Natural killer cell (primary cell): Measurements from ENCODE around the gene ERBB2. TPM values are rescaled to one million over a fixed set of nuclear protein-coding genes. Genes with fewer than 3 reads are reported as not detected.

ENCODE experiments used
- ATAC-seq, 3 donors: fragments of 150-1000 bp in 2 of 3; fragments of 200-7000 bp in 1 of 3; cut with Tn5 transposase; 1 replicate in 1 of 3; 2 replicates in 2 of 3; pipeline ENCODE4 v1.10.0; 2021; ENCODE audit warnings: mild to moderate bottlenecking in 2 of 3, moderate library complexity in 2 of 3
- DNase-seq, 2 donors: peaks; one replicate each; pipeline versions ENCODE4 v3.0.0 to v3.0.0-alpha.2; 2013 to 2021; ENCODE audit warnings: mixed read lengths in 1 of 2
- H3K27ac ChIP-seq: one replicate; pipeline ENCODE4 v1.5.1; 2013; ENCODE audit warnings: mild to moderate bottlenecking, low read length
- H3K27me3 ChIP-seq: one replicate; pipeline ENCODE4 v1.6.1; 2013; ENCODE audit warnings: low read length; ENCODE audit not compliant: control insufficient read depth, insufficient read depth
- H3K36me3 ChIP-seq: one replicate; pipeline ENCODE4 v1.6.1; 2013; ENCODE audit warnings: low read length; ENCODE audit not compliant: control insufficient read depth, insufficient read depth
- H3K4me1 ChIP-seq: one replicate; pipeline ENCODE4 v1.6.1; 2013; ENCODE audit warnings: low read length; ENCODE audit not compliant: control insufficient read depth, insufficient read depth
- H3K4me3 ChIP-seq: one replicate; pipeline ENCODE4 v1.5.1; 2013; ENCODE audit warnings: low read length
- H3K9me3 ChIP-seq: one replicate; pipeline ENCODE4 v1.6.1; 2013; ENCODE audit warnings: low read length; ENCODE audit not compliant: control insufficient read depth, insufficient read depth
- H3K27ac Mint-ChIP-seq, 2 donors: one replicate each; pipeline ENCODE4 v1.8.0; 2022; ENCODE audit warnings: mild to moderate bottlenecking in 2 of 2, mixed read lengths in 2 of 2, moderate library complexity in 1 of 2
- H3K27me3 Mint-ChIP-seq, 2 donors: one replicate each; pipeline ENCODE4 v1.8.0; 2022; ENCODE audit warnings: low read depth in 2 of 2, mixed read lengths in 2 of 2
- H3K36me3 Mint-ChIP-seq: one replicate; pipeline ENCODE4 v1.8.0; 2022; ENCODE audit warnings: mixed read lengths
- H3K4me1 Mint-ChIP-seq, 2 donors: one replicate each; pipeline ENCODE4 v1.8.0; 2022; ENCODE audit warnings: mixed read lengths in 2 of 2
- H3K4me3 Mint-ChIP-seq: one replicate; pipeline ENCODE4 v1.8.0; 2022; ENCODE audit warnings: mild to moderate bottlenecking, moderate library complexity, mixed read lengths
- H3K9me3 Mint-ChIP-seq, 2 donors: one replicate each; pipeline ENCODE4 v1.8.0; 2022; ENCODE audit warnings: mixed read lengths in 2 of 2
- WGBS: methylation state at CpG from one replicate; pipeline ENCODE4 v1.1.7; 2013; ENCODE audit warnings: missing lambda C conversion rate; ENCODE audit not compliant: insufficient coverage; 5-methylcytosine and 5-hydroxymethylcytosine counted together
- intact Hi-C: fragments of 100-400 bp; cut with micrococcal nuclease; formaldehyde crosslinking; loops from one replicate; pipeline ENCODE4 v1.14.2; 2022
- total RNA-seq, 4 donors: library from RNA; stranded (reverse); fragments of 120-200 nt in 1 of 4; gene quantifications; one replicate each; pipeline versions ENCODE4 v1.2.3 to v1.2.4, GENCODE V29; 2013 to 2022
- TF ChIP-seq, protein P1 (sequence below): fragments of 200-600 bp; IDR thresholded peaks from one replicate; pipeline ENCODE4 v1.8.0; 2022; ENCODE audit warnings: antibody characterized with exemption

The ERBB2 gene
- total RNA-seq, 3 donors from 2014 or later (not counting 1 experiment from before 2014, with no cell fraction given) = 77.6 to 115 (median 82.1) TPM

DNA sequence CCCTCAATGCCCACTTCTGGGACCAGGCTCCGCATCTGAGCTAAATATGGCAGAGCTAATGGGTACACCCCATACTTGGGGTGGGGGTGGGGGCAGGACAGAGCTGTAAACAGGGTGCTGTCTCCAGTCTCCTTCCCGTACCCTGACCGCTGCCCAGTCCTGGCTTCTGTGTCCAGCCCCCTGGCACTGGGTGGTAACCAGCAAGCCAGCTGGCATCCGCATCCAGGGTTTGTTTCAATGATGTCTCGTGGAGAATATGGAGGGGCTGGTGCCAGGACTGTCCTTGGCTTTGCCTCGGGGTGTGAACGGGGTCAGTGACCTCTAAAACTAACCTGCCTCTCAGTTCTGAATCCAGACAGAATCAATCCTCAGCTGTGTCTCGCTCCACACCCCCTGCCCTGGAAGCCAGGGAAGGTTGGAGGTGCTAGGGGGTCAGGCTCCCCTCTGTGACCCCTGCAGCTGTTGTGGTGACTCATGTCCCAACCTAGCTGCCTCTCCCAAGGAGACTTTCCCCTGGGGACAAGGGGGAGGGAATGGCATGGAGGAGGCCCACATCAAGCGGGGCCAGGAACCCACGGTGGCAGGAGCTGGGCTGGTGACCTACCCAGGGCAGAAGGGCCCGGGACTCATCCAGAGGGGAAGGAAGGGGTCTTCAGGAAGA lies 33.1 kb upstream of the ERBB2 start:
- peak overlapping the region in 1 of 2 donors; percentile 44 for H3K27ac Mint-ChIP-seq
- no peaks in the 10 kb centered on the region for H3K36me3 Mint-ChIP-seq
- intact Hi-C loops = loop anchor here (5.0 kb wide), 1 partner anchor 44 kb away; no protein-coding TSS in a partner anchor
- DNase-seq (no peak), ATAC-seq (no peak)
- H3K27ac ChIP-seq = no peak overlapping the region
- H3K9me3 ChIP-seq = no peaks in the 10 kb centered on the region
- peak overlapping the region; percentile 84 for H3K4me3 Mint-ChIP-seq
- TF ChIP-seq, protein P1, sequence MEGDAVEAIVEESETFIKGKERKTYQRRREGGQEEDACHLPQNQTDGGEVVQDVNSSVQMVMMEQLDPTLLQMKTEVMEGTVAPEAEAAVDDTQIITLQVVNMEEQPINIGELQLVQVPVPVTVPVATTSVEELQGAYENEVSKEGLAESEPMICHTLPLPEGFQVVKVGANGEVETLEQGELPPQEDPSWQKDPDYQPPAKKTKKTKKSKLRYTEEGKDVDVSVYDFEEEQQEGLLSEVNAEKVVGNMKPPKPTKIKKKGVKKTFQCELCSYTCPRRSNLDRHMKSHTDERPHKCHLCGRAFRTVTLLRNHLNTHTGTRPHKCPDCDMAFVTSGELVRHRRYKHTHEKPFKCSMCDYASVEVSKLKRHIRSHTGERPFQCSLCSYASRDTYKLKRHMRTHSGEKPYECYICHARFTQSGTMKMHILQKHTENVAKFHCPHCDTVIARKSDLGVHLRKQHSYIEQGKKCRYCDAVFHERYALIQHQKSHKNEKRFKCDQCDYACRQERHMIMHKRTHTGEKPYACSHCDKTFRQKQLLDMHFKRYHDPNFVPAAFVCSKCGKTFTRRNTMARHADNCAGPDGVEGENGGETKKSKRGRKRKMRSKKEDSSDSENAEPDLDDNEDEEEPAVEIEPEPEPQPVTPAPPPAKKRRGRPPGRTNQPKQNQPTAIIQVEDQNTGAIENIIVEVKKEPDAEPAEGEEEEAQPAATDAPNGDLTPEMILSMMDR = no peak
- H3K4me1 Mint-ChIP-seq = peaks cover 7 to 24% of the 10 kb centered on the region in 2 donors
- H3K36me3 ChIP-seq = peaks cover 13% of the 10 kb centered on the region
- WGBS = 70% methylated on average over 11 of the region's 11 CpGs
- no peak overlapping the region for H3K4me3 ChIP-seq
- H3K9me3 Mint-ChIP-seq = no peaks in the 10 kb centered on the region
- no peaks in the 10 kb centered on the region for H3K27me3 Mint-ChIP-seq
- H3K4me1 ChIP-seq = peaks cover 23% of the 10 kb centered on the region
- peaks cover 5% of the 10 kb centered on the region for H3K27me3 ChIP-seq

GRCh38 chr17:39667262-39667944 lies 32.5 kb upstream of the ERBB2 start:
- no peaks in the 10 kb centered on the region for H3K36me3 Mint-ChIP-seq
- Histone ChIP-seq H3K27ac (no peak overlapping the region), H3K4me1 (peaks cover 23% of the 10 kb centered on the region), H3K27me3 (peaks cover 5% of the 10 kb centered on the region), H3K9me3 (no peaks in the 10 kb centered on the region), H3K4me3 (peak overlapping the region; percentile 23), H3K36me3 (peaks cover 7% of the 10 kb centered on the region)
- ATAC-seq (peak; percentile 38 to 57 (median 47)), DNase-seq (peak; percentile 27 to 40)
- H3K4me3 Mint-ChIP-seq = peak overlapping the region; percentile 84
- 11% methylated on average over 49 of the region's 49 CpGs for WGBS
- TF ChIP-seq, protein P1 = no peak
- peak overlapping the region in 1 of 2 donors; percentile 44 for H3K27ac Mint-ChIP-seq
- H3K4me1 Mint-ChIP-seq = peaks cover 7 to 31% of the 10 kb centered on the region in 2 donors
- intact Hi-C loops = loop anchor here (5.0 kb wide), 1 partner anchor 45 kb away; no protein-coding TSS in a partner anchor
- H3K27me3 Mint-ChIP-seq = no peaks in the 10 kb centered on the region
- no peaks in the 10 kb centered on the region for H3K9me3 Mint-ChIP-seq

- no peaks in the 10 kb centered on the region for H3K36me3 Mint-ChIP-seq
- no peaks in the 10 kb centered on the region for H3K27me3 Mint-ChIP-seq
- TF ChIP-seq, protein P1 = peak; percentile 70
- Histone ChIP-seq H3K36me3 (no peaks in the 10 kb centered on the region), H3K9me3 (no peaks in the 10 kb centered on the region), H3K27me3 (peaks cover 5% of the 10 kb centered on the region), H3K27ac (no peak within 1 kb of the TSS), H3K4me1 (peaks cover 23% of the 10 kb centered on the region), H3K4me3 (peak within 1 kb of the TSS; percentile 23)
- H3K4me1 Mint-ChIP-seq = peaks cover 7 to 31% of the 10 kb centered on the region in 2 donors
- DNase-seq (peak; percentile 63 to 86), ATAC-seq (peak; percentile 76 to 87 (median 83))
- WGBS = under 1% methylated on average over 85 of the region's 85 CpGs
- intact Hi-C loops = loop anchor here (5.0 kb wide), 1 partner anchor 46 kb away; no protein-coding TSS in a partner anchor
- H3K9me3 Mint-ChIP-seq = no peaks in the 10 kb centered on the region
- H3K4me3 Mint-ChIP-seq = peak within 1 kb of the TSS; percentile 78
- peak within 1 kb of the TSS in 1 of 2 donors; percentile 44 for H3K27ac Mint-ChIP-seq
Observed at GRCh38 chr17:39667945-39668924, 31.6 kb upstream of the ERBB2 start, which contains the start of gene PNMT. Gene PNMT (plus strand): TSS chr17:39668453. CDS start chr17:39668476, 23 bp downstream.
